H1 (cell line): ENCODE measurements around the gene GLRX3.

Source experiments
- BRCA1 ChIP-seq: IDR thresholded peaks from 2 replicates; pipeline ENCODE4 v1.6.1; 2012; ENCODE audit warnings: low read depth, low read length, improper control_type of control experiment
- EP300 ChIP-seq, 2 experiments: IDR thresholded peaks; 1 replicate in 1 of 2; 2 replicates in 1 of 2; pipeline ENCODE4 v1.6.1; 2011 to 2012; ENCODE audit warnings: low read depth in 2 of 2, low read length in 2 of 2, mild to moderate bottlenecking in 2 of 2, borderline replicate concordance in 1 of 2, inconsistent platforms in 1 of 2, moderate library complexity in 1 of 2
- GTF2F1 ChIP-seq: IDR thresholded peaks from 2 replicates; pipeline ENCODE4 v1.6.1; 2012; ENCODE audit warnings: low read depth, low read length, improper control_type of control experiment, borderline replicate concordance
- POLR2A ChIP-seq, 2 experiments: IDR thresholded peaks; 1 replicate in 1 of 2; 2 replicates in 1 of 2; pipeline ENCODE4 v1.6.1; 2011; ENCODE audit warnings: low read depth in 2 of 2, low read length in 2 of 2, mild to moderate bottlenecking in 2 of 2; ENCODE audit errors: control extremely low read depth in 1 of 2
- POLR2AphosphoS5 ChIP-seq: IDR thresholded peaks from 2 replicates; pipeline ENCODE4 v1.6.1; 2011; ENCODE audit warnings: low read depth, low read length
- POU5F1 ChIP-seq: IDR thresholded peaks from 2 replicates; pipeline ENCODE4 v1.6.1; 2011; ENCODE audit warnings: low read depth, mild to moderate bottlenecking, low read length, moderate library complexity
- RAD21 ChIP-seq, 2 experiments: IDR thresholded peaks in 1 of 2; conservative IDR thresholded peaks in 1 of 2; 2 replicates each; pipeline ENCODE4 v1.6.1; 2011; ENCODE audit warnings: low read depth in 2 of 2, low read length in 2 of 2, improper control_type of control experiment in 1 of 2, inconsistent platforms in 1 of 2, mild to moderate bottlenecking in 1 of 2, moderate library complexity in 1 of 2
- TF ChIP-seq, protein P1 (sequence below), 3 experiments: IDR thresholded peaks; 1 replicate in 2 of 3; 2 replicates in 1 of 3; pipeline versions ENCODE4 v1.5.1 to v1.6.1; 2011; ENCODE audit warnings: low read length in 3 of 3, mild to moderate bottlenecking in 3 of 3, inconsistent platforms in 2 of 3, low read depth in 1 of 3, moderate library complexity in 1 of 3; ENCODE audit not compliant: insufficient read depth in 1 of 3; ENCODE audit errors: control extremely low read depth in 1 of 3

DNA sequence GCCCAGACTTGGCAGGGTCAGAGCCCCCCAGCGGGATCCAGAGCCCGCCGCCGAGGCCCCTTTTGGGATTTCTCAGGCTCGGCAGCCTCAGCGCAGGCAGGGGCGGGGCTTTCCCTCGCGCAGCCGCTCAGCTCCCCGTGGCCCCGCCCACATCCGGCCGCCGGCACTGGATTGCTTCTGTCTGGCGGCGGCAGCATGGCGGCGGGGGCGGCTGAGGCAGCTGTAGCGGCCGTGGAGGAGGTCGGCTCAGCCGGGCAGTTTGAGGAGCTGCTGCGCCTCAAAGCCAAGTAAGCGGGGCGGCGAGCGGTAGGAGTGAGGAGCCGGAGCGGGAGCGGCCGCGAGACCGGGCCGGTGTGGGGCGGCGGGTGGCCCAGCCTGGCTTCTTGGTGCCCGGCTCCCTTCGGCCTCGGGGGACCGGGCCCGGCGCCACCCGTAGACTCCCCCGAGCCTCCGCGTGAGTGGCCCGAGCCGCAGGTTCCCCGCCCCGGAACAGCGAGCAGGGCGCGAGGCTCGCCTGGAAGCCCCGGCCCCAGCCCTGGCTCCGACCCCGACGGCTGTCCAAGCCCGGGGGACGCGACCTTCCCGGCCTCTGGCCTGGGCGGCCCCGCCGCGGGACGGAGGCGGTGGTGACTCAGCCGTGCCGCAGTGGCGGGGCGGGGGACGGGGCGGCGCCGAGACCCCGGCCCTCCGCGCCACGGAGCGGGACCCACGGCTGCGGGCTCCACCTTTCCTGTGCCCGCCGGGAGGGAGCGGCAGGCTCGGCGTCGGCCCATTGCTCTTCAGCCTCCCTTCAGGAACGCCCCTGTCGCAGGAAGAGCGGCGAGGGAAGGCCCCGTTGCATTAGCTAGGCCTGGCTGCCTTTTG, at the start of gene GLRX3:
- TF ChIP-seq, protein P1, sequence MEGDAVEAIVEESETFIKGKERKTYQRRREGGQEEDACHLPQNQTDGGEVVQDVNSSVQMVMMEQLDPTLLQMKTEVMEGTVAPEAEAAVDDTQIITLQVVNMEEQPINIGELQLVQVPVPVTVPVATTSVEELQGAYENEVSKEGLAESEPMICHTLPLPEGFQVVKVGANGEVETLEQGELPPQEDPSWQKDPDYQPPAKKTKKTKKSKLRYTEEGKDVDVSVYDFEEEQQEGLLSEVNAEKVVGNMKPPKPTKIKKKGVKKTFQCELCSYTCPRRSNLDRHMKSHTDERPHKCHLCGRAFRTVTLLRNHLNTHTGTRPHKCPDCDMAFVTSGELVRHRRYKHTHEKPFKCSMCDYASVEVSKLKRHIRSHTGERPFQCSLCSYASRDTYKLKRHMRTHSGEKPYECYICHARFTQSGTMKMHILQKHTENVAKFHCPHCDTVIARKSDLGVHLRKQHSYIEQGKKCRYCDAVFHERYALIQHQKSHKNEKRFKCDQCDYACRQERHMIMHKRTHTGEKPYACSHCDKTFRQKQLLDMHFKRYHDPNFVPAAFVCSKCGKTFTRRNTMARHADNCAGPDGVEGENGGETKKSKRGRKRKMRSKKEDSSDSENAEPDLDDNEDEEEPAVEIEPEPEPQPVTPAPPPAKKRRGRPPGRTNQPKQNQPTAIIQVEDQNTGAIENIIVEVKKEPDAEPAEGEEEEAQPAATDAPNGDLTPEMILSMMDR (IDR thresholded peaks at IDR 0.05; ENCODE audit: control extremely low read depth in 1 of 3, insufficient read depth in 1 of 3, low read depth in 1 of 3, low read length in 3 of 3) = no peak
- TF ChIP-seq POLR2AphosphoS5 (peak; percentile 66), POLR2A (IDR thresholded peaks at IDR 0.05; ENCODE audit: control extremely low read depth in 1 of 2, low read depth in 2 of 2, low read length in 2 of 2) (peak; percentile 60 to 70; a peak in 2 of 3 replicates), GTF2F1 (no peak), POU5F1 (no peak), BRCA1 (no peak), RAD21 (IDR thresholded peaks at IDR 0.05 in 1 of 2, conservative IDR thresholded peaks at IDR 0.05 in 1 of 2; ENCODE audit: low read depth in 2 of 2, low read length in 2 of 2) (no peak), EP300 (IDR thresholded peaks at IDR 0.05; ENCODE audit: borderline replicate concordance in 1 of 2, low read depth in 2 of 2, low read length in 2 of 2) (no peak)
